CD4-positive, alpha-beta T cell treated with Interleukin-6 at 100 ng/mL for 8 hours (primary cell): ENCODE data around the gene TIMM44.
"Not testable (repeated sequence)": the region's sequence is repeated elsewhere in the genome, so short reads cannot be mapped to it uniquely, and the experiment has no call there.

Source experiments
- DNase-seq: peaks from one replicate; pipeline ENCODE4 v3.0.0-alpha.2; 2020; ENCODE audit warnings: mixed read lengths, low spot score

The TIMM44 gene

GRCh38 chr19:7977021-7977722, 33.7 kb upstream of the TIMM44 start:
- no peak for DNase-seq

DNA sequence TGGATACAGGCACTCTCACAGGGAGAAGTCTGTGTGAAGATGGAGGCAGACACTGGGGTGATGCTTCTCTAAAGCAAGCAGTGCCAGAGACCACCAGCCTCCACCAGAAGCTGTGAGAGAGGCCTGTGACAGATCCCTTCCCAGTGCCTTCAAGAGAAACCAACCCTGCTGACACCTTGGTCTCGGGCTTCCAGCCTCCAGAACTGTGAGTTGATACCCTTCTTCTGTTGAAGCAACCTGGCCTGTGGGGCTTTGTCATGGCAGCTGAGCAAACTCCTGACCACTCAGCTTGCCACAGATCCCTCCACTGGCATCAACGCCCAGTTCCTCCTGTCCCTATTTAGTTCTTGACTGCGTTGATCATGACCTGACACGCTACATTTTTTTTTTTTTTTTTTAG, 33.0 kb upstream of the TIMM44 start:
- no peak for DNase-seq

DNA sequence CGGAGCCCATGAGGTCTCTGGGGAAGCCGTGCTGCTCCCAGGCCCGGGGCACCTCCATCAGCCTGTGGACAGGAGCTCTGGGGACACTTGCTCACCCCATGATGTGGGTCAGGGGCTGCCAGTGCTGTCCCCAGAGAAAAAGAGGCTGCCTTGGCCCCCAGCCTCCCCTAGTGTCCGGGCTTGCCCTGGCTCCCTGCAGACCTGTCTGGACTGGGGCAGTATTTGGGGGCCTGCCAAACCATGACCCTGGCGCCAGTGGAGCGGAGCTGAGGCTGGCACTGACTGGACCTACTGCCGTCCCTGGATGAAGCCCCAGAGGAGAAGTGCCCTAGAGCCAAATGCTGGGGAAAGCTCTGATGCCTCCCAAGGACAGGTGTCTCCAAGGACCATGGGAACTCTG, 31.6 kb upstream of the TIMM44 start:
- DNase-seq = no peak

DNA sequence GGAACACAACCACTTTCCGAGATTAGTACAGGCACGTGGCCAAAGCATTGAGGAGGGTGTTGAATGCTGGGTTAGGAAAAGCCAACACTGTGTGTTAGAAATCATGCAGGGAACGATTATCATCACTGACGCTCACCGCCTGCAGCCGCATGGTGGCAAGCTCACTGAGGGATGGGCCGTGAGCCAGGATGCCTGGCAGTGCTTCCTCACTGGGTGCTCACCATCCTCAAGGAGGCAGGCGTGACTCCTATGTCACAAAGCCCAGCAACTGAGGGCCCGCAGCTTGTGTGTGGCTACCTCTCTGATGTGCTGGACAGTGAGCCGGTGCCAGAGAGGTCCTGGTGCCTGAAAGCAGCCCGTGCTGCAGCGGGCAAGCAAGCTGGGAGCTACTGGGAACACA, 30.4 kb upstream of the TIMM44 start:
- no peak for DNase-seq

DNA sequence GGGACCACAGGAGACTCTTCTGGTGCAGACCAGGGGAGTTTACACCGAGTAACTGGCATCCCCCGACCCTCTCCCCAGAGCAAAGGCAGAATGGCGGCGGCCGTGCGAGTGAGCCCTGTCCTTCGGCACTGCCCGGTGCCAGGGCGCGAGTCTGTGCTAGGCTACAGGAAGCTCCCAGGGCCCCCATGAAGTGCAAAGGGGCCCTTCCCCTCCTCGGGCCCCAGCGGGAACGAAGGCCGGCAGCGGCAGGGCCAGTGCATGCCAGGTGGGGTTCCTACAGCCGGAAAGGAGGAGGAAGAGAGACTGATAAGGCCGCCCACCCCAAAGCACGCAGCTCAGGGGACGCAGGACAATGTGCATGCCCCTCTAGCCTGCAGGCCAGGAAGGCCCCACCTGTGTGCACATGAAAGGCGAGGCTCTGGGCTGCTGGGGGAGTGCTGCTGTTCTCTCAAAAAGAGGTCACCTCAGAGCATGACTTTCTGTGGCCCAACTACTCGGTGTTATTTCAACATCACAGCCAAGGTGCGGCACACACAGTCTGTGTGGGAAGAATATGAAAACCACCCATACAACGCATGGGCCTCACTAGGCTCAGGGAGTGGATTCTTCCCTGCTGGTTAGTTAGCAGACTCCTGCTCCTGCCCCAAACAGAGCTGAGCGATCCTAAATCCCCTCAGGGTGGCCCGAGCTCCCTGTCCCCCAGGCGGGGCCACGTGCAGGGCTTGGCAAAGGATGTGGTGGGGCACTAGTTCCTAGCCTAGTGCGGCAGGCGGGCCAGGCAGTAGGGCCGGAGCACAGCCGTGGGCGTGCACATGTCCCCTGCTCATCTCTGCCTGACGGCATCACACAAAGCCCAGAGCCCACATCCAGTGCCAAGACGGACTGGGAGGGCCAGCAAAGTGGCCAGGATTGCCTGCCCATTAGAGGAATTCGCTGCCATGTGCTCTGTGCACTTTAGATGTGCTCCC, 28.4 kb upstream of the TIMM44 start:
- DNase-seq = no peak

DNA sequence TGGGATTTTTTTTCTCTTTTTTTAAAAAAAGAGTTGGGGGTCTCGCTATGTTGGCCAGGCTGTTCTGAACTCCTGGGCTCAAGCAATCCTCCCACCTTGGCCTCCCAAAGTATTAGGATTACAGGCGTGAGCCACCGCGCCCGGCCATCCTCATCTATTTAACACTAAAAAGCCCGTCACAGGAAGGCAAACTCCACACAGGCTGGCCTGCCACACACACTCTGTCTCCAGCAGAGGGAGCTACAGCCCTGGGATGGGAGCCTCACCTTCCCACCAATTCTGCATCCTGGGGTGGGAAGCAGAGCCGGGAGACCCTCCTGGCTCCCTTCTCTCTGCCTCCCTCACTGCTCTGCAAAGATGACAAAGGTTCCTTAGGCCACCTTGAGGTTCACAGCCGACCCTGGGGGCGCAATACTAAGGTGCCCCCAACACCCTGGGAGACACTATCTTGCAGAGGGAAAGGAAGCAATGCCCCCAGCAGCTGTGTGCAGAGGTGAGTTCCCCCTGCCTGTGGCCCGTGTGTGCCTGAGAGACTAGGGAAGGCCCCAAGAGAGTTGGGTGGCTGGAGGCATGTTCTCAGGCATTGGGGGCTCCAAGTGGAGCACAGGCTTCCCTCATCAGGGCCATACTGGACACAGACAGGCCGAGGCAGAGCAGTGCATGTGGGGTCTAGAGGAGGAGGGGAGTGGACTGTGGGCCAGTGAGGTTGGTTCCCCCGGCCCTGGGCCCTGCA, 27.4 kb upstream of the TIMM44 start:
- DNase-seq = no peak

DNA sequence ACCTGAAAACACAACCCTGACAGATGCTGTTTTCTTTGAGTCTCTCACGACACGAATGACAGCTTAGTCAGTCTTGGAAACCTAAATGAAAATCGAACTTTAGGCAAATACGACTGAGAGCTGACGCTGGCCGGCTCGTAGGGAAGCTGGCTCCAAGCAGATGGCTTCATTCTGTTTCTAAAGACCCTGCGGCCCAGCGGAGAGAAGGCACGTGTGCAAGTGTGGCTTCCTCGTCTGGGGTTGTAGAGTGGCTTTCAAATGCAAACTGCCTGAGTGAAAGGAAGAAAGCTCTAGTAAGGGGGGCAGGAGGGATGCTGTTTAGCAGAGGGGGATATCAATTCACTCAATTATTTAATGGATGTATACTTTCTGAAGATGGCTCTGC, 26.1 kb upstream of the TIMM44 start:
- DNase-seq = no peak

DNA sequence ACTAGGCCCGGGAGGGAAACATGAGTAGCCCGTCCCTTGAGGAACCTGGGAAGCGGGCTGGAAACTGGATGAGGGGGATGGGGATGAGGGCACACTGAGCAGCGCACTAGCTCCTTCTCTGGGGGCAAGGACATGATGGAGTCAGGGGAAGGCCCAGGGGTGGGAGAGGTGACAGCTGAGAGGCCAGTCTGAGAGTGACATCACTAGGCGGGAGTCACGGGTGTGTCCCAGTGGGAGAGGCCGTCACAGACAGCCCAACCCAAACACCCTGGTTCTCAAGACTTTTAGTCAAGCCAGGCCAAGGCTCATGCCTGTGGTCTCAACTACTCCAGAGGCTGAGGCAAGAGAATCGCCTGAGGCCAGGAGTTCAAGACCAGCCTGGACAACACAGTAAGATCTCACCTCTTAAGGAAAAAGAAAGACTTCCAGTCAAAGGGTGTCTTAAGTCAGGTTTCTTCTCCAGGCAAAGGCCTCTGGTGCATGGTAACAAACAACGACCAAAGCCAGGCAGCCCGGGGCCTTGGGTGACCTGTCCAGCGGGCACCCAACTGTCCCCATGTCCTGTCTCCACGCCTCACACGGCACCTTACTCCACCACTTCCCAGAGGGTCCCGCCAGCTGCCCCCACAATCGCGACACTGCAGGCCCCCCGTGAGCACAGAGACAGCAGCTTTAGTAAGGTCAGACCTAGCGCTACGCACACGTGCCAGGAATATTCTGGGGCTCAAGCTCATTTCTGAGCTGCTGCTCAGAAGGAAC, 25.5 kb upstream of the TIMM44 start:
- DNase-seq = no peak

DNA sequence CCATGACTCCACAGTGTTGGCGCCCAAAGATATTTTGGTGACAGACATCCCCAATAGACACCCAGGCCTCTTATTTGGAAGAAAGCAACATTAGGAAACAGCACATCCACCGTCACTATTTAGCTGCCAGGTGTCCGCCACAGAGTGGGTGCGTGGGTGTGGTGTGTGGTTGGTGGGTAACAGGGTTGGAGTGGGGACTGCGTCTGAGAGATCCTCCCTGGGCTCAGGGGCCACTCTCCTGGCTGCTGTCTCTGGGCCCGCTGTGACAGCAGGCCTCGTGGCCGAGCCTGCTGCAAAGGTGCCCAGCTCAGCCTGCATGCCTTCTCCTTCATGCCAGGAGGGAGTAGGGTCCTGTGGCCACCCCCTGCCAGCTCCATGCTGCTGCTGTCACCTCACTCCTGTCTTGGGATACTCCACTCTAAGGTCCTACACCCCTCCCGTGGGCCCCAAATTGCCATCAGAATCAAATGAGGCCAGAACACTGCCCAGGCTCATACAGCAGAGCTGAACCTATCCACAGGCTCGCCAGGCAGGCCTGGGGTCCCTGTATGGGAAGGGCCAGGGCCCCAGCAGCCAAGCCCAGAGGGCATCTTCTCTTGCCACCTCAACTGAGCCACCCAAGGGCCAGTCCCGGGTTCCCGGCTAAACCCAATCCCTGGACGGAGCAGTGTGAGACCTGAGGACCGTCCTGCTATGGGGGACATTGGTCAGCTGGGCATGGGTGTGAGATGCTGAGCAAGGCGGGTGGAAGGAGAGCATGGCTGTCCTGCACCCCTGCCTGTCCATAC, 24.7 kb upstream of the TIMM44 start:
- DNase-seq = no peak

- DNase-seq = no peak
These were observed 22.6 kb upstream of the TIMM44 start for GRCh38 chr19:7965921-7966665.

GRCh38 chr19:7965259-7965841, 21.9 kb upstream of the TIMM44 start:
- DNase-seq = no peak

GRCh38 chr19:7963566-7963965, 20.1 kb upstream of the TIMM44 start:
- no peak for DNase-seq

DNA sequence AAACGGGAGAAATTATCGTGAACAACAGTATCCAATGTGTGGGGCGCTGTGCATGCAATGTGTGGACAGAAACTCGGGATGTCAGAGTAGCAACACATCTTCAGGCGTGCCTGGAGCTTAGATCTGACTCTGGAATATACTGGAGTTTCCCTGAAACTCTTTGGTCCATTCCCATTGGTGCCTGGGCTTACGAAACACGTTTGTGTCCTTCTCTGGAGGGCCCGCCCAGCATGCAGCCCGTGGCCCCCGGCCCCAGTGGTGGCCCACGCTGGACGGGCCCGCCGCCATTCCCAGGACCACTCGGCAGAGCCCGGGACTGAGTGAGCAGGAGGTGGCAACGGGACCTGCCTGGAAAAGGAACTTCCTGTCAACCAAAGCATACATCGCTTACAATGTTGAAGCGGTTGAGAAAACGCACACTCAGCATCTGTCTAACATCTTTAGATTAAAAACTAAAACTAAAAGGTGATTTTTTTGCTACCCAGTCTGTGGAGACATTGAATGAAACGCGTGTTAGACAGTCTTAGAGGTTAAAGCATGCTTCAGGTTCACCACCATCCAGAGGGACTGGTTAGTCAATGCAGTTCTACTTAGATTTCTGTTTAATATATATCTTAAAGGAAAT, 19.3 kb upstream of the TIMM44 start:
- DNase-seq = no peak

- DNase-seq = no peak
These were observed 18.6 kb upstream of the TIMM44 start for GRCh38 chr19:7961920-7962626.

DNA sequence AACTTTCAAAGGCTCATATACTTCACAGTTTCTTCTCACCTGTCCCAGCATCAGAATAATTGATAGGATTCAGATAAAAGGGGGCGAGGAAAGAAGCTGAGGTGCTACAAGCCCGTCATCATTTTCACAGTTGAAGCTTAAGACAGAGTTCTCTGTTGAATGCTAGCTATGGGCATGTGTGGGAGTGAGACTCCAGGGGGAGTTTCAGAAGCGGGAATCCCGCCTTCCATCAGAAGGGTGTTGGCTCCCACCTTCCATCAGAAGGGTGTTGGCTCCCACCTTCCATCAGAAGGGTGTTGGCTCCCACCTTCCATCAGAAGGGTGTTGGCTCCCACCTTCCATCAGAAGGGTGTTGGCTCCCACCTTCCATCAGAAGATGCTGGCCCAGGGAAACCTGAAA, 17.6 kb upstream of the TIMM44 start:
- not testable (repeated sequence) for DNase-seq

DNA sequence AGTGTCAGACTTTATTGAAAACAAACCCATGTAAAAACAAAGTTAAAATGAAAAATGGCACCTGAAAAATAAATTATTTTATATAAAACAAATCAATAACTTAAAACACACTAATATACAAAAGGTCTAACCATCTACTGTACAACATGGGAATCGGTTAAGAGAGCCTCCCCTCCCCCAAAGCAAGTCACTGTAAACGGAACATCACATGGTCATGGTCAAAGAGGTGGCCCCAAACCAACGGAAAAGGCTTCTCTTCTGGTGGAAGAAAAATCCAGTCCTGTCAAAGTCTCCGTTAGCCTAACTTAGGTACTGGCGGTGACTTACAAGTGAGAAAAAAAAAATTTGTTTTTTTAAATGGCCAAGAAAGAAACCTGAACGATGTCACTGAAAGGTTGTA, 15.7 kb upstream of the TIMM44 start:
- DNase-seq = no peak

DNA sequence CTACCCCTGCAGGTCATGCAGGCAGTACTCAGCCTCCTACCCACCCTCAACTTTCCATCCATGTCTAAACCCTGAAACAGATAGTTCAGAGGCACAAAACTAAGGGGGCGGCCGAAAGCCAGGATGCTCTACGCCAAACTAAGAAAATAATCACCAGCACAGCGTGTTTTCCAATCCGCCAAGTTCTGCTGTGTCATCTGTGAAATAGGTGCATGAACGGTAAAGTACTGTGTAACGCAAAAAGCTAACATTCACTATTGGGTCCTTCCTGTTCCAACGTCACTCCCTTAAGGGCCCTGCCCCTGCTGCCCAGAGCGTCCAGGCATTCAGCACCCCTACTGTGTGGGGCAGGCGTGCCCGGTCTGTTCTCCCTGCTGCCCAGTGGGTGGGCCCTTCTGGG, 12.2 kb upstream of the TIMM44 start:
- no peak for DNase-seq

DNA sequence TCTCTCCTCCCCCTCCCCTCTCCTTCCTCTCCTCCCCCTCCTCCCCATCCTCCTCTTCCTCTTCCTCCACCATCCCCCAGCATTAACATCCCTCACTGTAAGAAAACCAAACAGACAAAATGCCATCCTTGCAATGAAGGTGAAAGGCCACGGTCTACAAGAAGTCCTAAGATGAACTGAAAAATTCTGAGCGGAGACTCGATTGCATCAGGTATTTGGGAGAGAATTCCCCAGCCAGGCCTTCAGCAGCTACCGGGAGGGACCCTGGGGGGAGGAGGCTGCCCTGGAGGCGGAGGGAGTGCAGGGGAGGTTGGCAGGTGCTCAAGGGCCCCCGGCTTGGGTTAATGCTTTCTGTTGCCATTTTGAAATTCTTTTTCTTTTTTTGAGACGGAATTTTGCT, 10.1 kb upstream of the TIMM44 start:
- no peak for DNase-seq

- DNase-seq = no peak
These were observed 9.6 kb upstream of the TIMM44 start for GRCh38 chr19:7953060-7953459.
